ENCODE results near the gene AATF.

Gene AATF

DNA sequence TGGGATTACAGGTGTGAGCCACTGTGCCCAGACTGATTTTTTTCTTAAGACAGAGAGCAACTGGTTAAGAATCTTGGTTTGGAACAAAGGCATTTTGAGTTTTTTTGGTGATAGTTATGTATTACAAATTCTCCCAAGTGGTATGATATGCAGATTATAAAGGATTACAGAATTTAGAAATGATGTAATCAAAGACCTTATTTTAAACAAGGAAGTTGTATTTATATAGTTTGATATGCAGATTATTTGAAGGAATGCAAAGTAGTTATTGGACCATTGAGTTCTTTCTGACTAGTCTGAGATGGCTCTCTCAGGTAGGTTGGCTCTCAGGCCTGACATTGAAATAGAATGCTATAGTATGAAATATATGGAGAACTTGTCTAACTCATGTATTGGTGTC, 34.9 kb downstream of the AATF start:
- no peak for DNase-seq

DNA sequence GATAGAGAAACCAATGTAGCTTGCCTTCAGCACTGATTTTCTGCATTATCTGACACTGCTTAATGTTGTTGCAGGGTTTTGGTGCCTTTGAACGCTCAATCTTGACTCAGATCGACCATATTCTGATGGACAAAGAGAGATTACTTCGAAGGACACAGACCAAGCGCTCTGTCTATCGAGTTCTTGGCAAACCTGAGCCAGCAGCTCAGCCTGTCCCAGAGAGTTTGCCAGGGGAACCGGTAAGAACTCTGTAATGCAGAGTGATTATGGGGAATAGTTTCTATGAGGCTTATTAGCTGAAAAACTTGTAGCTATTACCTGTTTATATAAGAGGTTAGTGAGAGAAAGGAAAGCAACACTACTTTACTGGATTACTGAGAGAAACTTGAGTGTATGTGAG, 40.4 kb downstream of the AATF start:
- no peak for DNase-seq

DNA sequence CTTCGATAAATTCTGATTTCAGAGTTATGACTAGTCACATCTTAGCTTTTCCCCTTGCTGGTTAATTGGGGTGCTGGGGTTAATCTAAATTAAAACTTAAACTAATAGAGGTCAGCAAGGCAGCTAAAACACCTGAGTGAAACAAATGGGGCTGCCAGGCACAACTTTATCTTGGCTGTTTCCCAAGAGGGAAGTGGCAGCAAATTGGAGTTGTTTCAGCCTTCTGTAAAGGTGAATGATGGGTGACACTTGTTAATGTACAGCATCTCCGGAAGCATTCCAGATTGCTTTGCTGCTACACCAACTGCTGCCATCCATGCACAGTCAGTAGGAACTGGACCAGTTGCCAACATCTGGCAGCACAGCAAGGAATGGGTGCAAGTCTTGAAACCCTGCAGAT, 43.9 kb downstream of the AATF start:
- DNase-seq = no peak

DNA sequence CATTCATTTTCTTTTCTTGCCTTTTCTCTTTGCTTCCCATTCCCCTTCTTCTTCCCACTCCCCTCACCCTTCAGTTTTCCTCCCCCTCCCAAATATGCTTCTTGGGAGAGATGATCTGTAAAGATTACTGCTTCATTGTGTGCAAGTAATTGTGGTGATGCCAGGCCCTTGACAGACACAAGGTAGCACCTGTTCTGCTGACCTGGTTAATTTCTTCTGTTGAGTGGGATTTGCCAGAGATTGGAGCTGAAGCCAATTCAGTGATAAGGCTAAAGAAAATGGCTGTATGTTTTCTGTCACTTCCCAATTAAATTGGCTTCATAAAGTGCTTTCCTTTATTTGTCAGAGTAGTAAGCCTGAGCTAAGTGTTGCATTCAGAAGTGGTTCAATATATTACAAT, 44.5 kb downstream of the AATF start:
- no peak for DNase-seq

DNA sequence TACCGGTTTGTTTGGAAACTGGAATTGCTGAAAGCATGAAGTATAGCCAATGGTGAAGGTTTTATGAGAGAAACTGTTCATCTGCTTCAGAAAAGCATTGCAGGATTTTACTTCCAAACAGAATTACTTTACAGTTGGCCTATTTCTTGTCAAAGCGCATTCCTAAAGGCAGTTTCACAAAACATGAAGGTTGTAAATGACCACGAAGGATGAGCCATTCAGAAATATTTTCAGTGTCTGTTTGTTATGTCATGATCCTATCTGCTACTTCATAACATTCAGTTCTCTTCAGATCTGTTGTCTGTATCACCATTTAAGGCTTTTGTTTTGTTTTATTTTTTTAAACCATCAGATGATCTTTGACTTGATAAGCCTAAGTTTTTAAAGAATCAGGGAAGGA, 45.7 kb downstream of the AATF start:
- DNase-seq = no peak

DNA sequence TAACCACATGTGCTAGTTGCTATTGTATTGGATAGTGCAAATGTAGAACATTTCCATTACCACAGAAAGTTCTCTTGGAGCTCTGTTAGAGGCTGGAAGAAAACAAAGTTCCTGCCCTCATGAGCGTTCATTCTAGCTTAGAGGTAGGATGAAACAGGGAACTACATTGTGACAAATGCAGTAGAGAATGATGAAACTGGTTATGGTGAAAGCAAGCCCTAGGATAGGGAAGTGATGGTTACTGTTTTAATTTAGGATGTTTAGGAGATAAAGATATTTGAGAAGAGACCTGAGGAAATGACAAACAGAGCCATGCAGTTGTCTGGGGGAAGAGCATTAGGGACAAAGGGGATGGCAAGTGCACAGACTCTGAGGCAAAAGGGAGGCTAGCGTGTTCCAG, 50.7 kb downstream of the AATF start:
- DNase-seq = no peak

DNA sequence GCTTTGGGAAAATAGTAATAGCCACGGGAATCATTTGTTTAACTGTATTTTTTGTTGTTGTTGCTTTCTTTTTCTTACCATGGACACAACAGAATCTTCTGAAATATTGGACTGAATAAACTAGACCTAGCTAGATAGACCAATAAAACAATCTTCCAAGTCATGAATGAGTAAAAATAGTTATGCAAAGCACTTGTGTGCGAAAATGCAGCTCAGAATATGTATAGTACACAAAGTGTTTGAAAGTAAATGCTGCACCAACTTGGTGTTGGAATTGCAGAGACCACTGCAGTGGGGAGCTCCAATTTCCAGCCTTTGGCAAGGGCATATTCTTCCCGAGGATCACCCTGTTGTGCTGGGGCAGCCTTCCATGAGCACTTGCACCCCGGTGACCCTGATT, 68.0 kb downstream of the AATF start:
- no peak for DNase-seq

DNA sequence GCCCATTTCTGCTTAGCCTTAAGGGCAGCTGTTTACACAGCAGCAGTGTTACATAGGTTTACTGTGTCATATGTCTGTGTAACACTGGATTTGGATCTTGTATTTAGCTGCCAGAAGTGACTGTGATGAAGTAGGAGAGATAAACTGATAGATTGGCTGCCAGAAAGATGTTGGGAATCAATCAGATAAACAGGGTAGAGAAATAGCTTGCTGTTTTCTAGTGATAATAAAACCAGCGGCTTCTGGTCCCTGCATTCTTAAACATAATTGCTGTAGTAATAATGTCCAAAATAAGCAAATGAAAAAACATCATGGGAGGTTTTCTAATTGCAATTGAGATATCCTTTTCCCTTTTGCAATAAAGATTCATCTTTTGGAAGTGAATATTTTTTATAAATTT, 68.7 kb downstream of the AATF start:
- DNase-seq = no peak

DNA sequence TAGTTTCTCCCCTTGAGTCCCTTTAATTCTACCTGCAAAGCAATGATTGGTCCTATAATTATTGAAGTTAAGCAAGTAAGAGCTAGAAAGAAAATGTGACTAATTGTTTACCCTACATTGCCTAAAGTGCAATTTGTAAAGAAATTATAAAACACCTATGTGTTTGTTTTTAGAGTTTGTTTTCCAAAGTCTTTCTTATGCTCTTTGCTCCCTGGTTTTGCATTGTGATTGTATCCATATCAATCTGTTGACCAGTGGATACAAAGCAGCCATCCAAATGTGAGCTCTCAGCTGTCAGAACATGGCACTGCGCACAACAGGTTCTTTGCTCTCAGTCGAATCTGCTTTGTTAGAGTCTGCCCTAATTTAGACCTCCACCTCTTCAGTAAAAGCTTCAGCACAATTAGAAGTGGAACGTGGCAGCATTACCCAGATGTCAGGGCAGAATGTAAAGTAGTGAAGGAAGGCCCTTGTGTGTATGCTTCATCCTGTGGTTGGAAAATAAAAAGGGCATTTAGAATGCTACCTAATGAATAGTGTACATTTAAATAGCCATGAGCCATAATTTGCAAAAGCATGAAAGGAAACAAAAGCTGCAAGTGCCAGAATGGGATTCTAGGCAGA, 70.5 kb downstream of the AATF start:
- DNase-seq = no peak

DNA sequence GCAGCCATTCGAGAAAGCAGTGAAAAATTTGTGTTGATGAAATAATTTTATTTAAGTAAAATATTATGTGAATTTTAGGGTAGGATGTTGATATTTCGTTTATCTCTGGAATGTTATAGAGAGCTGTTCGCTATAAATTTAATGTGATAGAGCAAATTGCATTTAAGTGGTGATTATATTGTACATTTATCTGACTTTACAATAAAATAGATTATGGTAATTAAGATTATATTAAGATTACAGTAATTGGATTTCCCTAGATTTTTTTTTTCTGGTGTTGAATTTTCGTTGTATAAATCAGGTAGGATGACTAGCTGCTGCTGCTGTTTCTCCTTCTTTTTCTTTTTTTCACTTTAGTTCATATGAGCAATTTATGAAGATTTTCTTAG, 71.0 kb downstream of the AATF start:
- DNase-seq = no peak

DNA sequence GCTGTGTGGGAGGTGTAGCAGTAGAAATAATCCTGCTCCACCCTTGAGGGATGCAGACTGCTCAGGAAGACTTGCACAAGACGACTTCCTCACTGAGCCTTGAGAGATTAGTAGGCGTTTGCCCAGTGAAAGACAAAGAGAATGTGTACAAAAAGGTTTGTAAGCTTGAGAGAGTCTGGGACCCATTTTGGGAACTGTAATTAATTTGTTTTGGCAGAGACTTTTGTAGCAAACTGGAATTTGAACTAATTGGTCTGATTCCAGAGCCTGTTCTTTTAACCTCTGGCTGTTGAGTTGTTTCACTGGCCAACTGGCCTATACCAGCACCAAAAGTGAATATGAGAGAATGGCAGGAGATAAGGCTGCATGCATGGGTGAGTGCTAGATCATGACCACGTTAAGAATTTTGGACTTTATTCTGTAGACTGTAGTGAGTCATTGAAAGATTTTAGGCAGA, 75.5 kb downstream of the AATF start:
- DNase-seq = no peak

DNA sequence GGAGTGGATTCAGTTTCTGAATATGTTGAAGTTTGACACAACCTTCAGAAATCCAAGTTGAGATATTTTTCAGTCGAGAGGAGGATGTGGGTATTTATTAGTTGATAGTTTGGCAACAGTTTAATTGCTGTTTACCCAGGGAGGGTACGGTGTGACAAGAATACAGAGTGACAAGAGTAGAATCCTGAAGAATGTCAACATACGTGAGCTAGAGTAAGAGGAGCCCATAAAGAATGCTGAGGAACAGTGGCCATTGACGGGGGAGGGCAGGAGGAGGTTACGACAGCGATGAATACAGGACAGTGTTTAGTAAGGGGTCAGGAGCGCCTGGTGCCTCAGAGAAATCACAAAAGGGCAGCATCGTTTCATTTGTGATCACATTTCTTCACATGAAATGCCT, 76.5 kb downstream of the AATF start:
- no peak for DNase-seq

DNA sequence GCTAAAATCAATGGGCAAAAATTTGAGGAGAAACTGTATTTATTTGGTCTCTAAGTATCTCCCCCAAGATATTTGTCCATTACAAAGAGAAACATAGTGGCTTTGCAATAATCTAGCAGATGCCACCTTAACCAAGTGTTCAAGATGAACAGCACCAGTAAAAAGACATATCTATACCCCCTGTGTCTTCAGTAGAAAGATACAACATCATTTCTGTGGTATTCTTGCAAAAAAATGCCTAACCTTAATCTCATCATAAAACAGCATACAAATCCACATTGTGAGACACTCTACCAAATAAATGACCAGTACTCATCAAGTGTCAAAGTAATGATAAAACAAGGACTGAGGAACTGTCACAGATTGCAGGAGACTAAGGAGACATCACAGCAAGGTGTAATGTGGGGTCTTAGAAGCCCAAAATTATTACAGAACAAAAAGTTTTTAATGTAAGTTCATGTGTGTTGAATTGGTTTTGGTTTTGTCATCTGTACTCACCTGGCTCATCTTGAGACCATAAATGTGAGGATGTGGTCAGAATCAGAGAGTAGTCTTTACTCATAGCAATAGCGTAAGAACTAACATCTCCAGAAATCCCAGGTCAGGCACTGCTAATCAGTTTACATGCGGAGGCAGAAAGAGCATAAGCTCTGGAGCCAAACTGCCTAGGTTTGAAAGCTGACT, 77.2 kb downstream of the AATF start:
- no peak for DNase-seq

DNA sequence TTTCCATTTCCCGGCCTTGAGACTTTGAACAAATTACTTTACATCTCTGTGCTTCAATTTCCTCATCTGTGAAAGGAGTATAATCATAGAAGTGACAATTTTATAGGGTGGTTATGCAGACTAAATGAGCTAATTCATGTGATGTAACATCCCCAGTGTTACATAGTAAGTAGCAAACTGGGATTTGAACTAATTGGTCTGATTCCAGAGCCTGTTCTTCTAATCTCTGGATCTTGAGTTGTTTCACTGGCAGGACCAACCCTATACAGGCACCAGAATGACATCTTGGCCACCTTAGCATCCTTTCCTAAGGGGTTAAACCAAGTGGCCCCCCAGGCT, 77.7 kb downstream of the AATF start:
- no peak for DNase-seq

DNA sequence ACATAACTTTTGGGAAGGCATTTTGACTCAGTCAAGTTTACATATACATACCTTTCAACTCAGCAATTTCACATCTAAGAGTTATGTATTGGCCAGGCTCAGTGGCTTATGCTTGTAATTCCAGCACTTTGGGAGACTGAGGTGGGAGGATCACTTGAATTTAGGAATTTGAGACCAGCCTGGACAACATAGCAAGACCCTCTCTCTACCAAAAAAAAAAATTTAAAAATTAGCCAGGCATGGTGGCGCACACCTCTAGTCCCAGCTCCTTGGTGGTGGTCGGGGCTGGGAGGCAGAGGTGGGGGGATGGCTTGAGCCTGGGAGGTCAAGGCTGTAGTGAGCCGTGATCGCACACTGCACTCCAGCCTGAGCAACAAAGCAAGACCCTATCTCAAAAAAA, 79.3 kb downstream of the AATF start:
- no peak for DNase-seq

DNA sequence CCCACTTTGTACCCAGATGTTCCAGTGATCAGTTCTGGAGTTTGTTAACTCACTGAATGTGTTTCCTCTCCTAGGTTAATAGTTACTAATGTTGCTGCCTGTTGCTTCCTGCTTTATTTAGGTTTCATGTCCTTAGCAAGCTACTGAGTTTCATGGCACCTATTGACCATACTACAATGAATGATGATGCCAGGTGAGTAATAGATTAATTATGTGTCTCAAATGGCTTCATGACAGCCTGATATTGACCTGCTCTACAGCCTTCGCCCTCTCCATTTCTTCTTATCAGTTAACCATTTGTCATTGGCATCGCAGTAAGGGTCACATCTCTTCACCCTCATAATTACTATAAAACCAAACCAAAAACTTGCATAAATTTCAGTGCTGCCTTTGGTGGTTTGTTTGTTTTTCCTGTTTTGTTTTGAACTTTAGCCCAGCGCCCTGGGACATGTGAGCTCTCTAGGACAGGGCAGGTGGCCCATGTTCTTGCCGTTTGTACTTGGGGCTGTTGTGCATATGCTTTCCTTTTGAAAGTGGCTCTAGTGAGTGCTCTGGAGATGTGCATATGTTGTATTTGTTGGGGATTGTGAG, 82.8 kb downstream of the AATF start:
- no peak for DNase-seq

DNA sequence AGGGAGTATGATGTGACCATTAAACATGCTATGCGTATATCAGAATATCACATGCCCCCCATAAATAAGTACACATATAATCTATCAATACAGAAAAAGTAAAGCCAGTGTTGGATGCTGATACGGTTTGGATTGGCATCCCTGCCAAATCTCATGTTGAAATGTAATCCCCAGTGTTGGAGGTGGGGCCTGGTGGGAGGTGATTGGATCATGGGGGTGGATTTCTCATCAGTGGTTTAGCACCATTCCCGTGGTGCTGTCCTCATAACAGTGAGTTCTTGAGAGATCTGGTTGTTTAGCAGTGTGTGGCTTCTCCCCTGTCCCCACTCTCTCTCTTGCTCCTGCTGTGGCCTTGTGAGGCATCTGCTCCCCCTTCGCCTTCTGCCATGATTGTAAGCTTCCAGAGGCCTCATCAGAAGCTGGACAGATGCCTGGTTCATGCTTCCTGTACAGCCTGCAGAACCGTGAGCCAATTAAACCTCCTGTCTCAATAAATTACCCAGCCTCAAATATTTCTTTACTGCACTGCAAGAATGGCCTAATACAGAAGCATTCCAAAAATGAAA, 88.9 kb downstream of the AATF start:
- DNase-seq = no peak

DNA sequence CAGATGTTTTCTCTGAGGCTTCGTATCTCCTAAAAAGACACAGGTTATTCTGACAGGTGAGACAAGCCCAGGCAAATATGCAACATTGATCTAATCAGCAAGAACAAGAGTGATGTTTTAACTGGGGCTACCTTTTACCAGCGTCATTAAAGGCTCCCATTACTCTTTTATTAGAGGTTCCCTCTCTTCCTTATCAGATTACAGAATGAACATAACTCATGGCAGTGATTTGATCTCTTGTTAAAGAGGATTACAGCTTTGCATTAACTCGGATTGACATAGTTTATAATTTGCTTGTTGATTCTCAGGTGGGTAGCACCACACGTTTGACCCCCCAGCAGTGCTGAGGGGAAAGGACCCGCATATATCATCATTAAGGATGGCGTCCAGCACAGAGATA, 90.5 kb downstream of the AATF start:
- no peak for DNase-seq

DNA sequence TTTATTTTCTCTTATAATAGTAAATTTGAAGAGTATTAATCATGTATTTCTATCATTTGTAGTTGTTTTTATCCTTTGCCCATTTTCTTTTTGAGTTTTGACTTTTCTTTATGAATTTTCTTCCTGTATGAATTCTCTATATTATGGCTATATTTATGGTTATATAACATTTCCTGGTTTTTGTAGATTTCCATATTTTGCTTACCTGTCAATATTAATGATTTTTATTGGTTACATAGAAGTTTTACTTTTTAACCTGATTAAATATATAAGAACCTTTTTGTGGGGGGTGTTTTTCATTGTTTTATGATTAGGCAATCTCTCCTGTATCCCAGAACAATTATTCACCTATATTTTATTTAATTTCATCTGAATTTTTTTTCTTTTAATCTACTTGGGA, 93.2 kb downstream of the AATF start:
- DNase-seq = no peak

DNA sequence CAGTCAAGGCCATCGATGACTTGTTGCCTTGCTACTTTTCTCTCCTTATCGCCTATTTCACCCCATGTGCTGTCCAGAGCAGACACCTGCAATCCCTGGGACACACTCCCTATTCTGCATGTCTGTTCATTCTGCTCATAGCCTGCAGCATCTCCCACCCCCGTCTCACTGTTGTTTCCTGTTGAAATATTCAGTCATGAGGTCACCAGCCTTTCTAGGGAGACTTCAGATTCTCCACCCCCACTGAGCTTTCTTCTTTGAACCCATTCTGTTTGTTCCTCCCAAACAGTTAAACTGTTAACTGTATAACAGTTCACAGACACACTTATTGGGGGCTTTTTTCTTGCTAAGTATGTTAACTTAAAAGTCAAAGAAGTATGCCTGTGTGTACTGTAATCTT, 94.4 kb downstream of the AATF start:
- no peak for DNase-seq

DNA sequence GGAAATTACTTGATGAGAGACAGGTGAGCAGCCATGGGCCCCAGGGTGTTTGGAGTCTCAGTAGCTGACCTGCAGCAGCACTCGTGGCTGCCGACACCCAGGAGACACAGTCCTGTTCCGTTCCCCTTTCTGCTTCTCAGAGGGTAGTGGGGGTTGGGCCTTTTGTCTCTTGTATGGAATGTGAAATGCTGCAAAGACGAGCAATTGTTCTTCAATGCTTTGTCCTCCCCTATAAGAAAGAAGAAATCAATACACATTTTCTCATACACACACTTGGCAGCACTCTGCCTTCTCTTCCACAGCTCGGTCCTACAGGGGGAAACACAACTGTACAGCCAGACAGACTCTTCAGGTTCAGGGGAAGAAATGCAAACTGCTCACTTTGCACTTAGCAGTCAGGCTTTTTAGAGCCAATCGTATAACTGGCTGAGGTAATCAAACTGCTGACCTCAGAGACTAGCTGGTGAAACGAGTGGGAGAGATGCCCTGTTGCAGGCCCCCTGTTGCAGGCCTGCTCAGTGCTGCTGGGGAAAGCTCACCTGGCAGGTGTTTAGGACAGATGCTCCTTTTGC, 96.7 kb downstream of the AATF start:
- no peak for DNase-seq

DNA sequence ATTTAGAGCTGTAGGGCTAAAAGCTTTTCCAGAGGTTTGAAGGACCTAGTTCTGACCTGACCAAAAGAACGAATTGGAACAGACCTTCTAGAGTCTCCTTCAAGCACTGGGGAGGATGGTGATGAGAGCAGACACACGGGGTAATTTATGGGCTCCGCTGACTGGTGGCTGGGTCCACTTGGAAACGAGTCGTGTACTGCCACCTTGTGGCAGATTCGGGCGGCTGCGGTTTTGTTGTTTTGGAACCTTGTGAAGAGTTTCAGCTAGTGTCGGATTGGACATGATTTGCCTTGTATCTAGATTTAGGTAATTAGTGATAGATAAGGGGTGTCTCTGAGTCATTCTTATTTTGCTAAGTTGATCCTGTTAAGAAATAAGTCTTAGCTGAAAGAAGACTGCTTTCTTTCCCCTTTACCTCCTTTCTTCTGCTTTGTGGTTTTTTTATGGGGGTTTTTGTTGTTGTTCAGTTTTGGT, 98.9 kb downstream of the AATF start:
- peak; percentile 72 for DNase-seq

DNA sequence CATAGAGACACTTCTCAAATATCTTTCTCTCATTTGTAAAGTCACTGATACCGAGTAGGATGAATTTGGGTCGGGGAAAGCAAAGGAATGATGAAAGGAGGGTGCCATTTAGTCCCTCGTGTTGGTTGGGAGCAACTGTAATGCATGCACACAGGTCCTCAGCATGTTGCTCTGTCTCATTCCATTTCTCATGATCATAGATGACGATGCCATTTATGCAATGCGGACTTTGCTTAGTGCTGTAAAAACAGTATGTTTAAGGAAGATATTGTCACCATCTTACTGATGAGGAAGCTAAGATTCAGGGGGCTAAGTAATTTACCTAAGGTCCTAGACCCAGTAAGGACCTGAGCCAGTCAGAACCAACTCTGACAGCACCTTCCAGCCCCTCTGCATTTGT, 100.1 kb downstream of the AATF start:
- DNase-seq = no peak

DNA sequence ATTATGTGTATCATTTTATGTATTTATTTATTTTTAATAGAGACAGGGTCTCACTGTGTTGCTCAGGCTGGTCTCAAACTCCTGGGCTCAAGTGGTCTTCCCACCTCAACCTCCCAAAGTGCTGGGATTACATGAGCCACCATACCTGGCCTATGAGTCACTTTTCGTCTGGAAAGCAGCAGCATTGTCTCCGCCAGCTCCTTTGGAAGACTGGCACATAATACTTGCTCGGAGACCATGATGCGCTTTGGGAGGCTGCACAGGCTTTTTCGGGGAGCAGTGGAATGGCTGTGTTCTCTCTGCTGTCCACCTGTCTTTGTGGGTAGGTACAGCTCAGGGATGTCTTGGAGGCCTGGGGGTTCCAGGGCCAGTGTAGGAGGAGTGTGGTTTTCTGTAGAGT, 102.2 kb downstream of the AATF start:
- DNase-seq = no peak
